Activated T-cell treated with anti-CD3 and anti-CD28 coated beads for 4 hours (primary cell): ENCODE results near the gene TSPAN10.

Source experiments
- DNase-seq: peaks from one replicate; pipeline ENCODE4 v3.0.0-alpha.2; 2020

Gene TSPAN10

GRCh38 chr17:81635973-81636504 is 957 bp upstream of the TSPAN10 start:
- DNase-seq: no peak

GRCh38 chr17:81638683-81639082 is 1.7 kb downstream of the TSPAN10 start:
- DNase-seq: no peak

GRCh38 chr17:81640011-81640410 is 3.0 kb downstream of the TSPAN10 start:
- DNase-seq: no peak

GRCh38 chr17:81641825-81642489 is 5.0 kb downstream of the TSPAN10 start:
- DNase-seq: no peak

GRCh38 chr17:81644496-81644895 is 7.5 kb downstream of the TSPAN10 start:
- DNase-seq: no peak

GRCh38 chr17:81644976-81645952 is 8.3 kb downstream of the TSPAN10 start:
- no peak for DNase-seq

GRCh38 chr17:81646869-81647600 is 10.0 kb downstream of the TSPAN10 start:
- DNase-seq: no peak

- DNase-seq: no peak
Measured at GRCh38 chr17:81647640-81648012, 10.6 kb downstream of the TSPAN10 start.

GRCh38 chr17:81648013-81648706 is 11.2 kb downstream of the TSPAN10 start:
- DNase-seq: no peak

- DNase-seq: no peak
Measured at GRCh38 chr17:81648707-81649085, 11.7 kb downstream of the TSPAN10 start.

GRCh38 chr17:81650951-81651350 is 14.0 kb downstream of the TSPAN10 start:
- no peak for DNase-seq

GRCh38 chr17:81651692-81652091 is 14.7 kb downstream of the TSPAN10 start:
- no peak for DNase-seq

- no peak for DNase-seq
Measured at GRCh38 chr17:81652906-81653771, 16.1 kb downstream of the TSPAN10 start.

GRCh38 chr17:81655378-81656117 is 18.6 kb downstream of the TSPAN10 start:
- no peak for DNase-seq

GRCh38 chr17:81656118-81656743 is 19.2 kb downstream of the TSPAN10 start, which contains the start of gene PDE6G:
PDE6G (minus strand) TSS chr17:81656542; CDS start chr17:81653305, 3,237 bp downstream.
- DNase-seq: no peak

- DNase-seq: no peak
Measured at GRCh38 chr17:81656835-81657234, 19.8 kb downstream of the TSPAN10 start.

- no peak for DNase-seq
Measured at GRCh38 chr17:81659038-81659437, 22.0 kb downstream of the TSPAN10 start.

- DNase-seq: no peak
Measured at GRCh38 chr17:81660441-81660840, 23.4 kb downstream of the TSPAN10 start.

- no peak for DNase-seq
Measured at GRCh38 chr17:81662002-81662401, 25.0 kb downstream of the TSPAN10 start.

GRCh38 chr17:81664051-81664470 is 27.1 kb downstream of the TSPAN10 start:
- DNase-seq: no peak
